Measurements from ENCODE around the gene CLIC6. TPM values are rescaled to one million over a fixed set of nuclear protein-coding genes. Genes with fewer than 3 reads are reported as not detected.

The CLIC6 gene
- total RNA-seq, result 0.09 and 0.28 TPM in 2 replicates

GRCh38 chr21:34668803-34669148 is at the start of gene CLIC6:
Gene CLIC6, plus strand, starts transcription at chr21:34668994. Its CDS starts 395 bp downstream, at chr21:34669389.

Other genes with a start within 250 kb of the CLIC6 start
- gene SMIM34, start 245.0 kb upstream of the CLIC6 start, total RNA-seq, result 0.09 and 0.28 TPM in 2 replicates
- gene KCNE1, start 156.8 kb upstream of the CLIC6 start, total RNA-seq, result 0.55 and 0.85 TPM in 2 replicates
- gene RCAN1, start 53.9 kb upstream of the CLIC6 start, total RNA-seq, result 243 and 246 TPM in 2 replicates

Measured in smooth muscle cell of bladder (primary cell).